Measurements from ENCODE around the gene LYZL1. TPM values are rescaled to one million over a fixed set of nuclear protein-coding genes. Genes with fewer than 3 reads are reported as not detected.

The LYZL1 gene
- total and polyA plus RNA-seq, 2 of the 8 experiments (the other 6 are each of a cell fraction or from before 2014, with no cell fraction given): not detected

GRCh38 chr10:29343607-29344038 is 54.8 kb downstream of the LYZL1 start:
- no peak overlapping the region for H2BK120ac ChIP-seq (replicated peaks; ENCODE audit: low read depth, low read length)
- no peak overlapping the region for H4K91ac ChIP-seq (replicated peaks; ENCODE audit: insufficient read length, low read length)
- no peak overlapping the region for H3K23ac ChIP-seq (ENCODE audit: insufficient read length)
- H3K56ac ChIP-seq (replicated peaks; ENCODE audit: insufficient read length, low read depth, low read length): no peak overlapping the region
- WGBS, 2 experiments (ENCODE audit: extremely low coverage in 1 of 2, insufficient coverage in 1 of 2, insufficient read length in 1 of 2, insufficient replicate concordance in 2 of 2, low coverage in 1 of 2, low lambda C conversion rate in 2 of 2, missing lambda C conversion rate in 1 of 2): 94% methylated on average over 7 of the region's 7 CpGs; no CpG with 5 or more reads in 1 of the 2 experiments
- H2BK15ac ChIP-seq (ENCODE audit: low read length): no peak overlapping the region
- no peak overlapping the region for H2BK12ac ChIP-seq (ENCODE audit: low read depth, low read length)
- no peak overlapping the region; the same call in 1 of the 2 replicates for H4K8ac ChIP-seq (ENCODE audit: extremely low read depth, insufficient read depth, low read length)
- DNase-seq (ENCODE audit: low read depth in 1 of 2, low spot score in 2 of 2) (no peak), FAIRE-seq (no peak)
- H4K5ac ChIP-seq (ENCODE audit: insufficient read length, low read depth, low read length): no peak overlapping the region
- POLR2A ChIA-PET (ENCODE audit: partially characterized antibody): no interaction called here
- no peak overlapping the region for H3K9ac ChIP-seq (replicated peaks in 1 of 4; ENCODE audit: extremely low read depth in 1 of 4, low read depth in 3 of 4, low read length in 3 of 4)
- CTCF ChIA-PET (ENCODE audit: partially characterized antibody): interaction anchor here (1.0 to 1.5 kb wide), 2 partner anchors 27 to 100 kb away, joined by 3 read pairs; no protein-coding TSS in a partner anchor
- H3K79me2 ChIP-seq (ENCODE audit: control insufficient read depth in 1 of 2, insufficient read depth in 2 of 2, low read length in 2 of 2): no peaks in the 10 kb centered on the region
- no peaks in the 10 kb centered on the region for H3K79me1 ChIP-seq (ENCODE audit: low read depth, low read length)
- H3K27ac ChIP-seq (ENCODE audit: low read depth, low read length): no peak overlapping the region
- H2AFZ ChIP-seq (ENCODE audit: low read length): no peak overlapping the region
- H3K4me3 ChIP-seq (ENCODE audit: extremely low read depth in 1 of 4, insufficient read depth in 2 of 4, low read depth in 3 of 4, low read length in 4 of 4): no peak overlapping the region
- no peak overlapping the region for H2BK20ac ChIP-seq (ENCODE audit: low read length)
- no peak overlapping the region for H2BK5ac ChIP-seq (ENCODE audit: low read depth, low read length)
- H4K20me1 ChIP-seq (replicated peaks in 1 of 2; ENCODE audit: control insufficient read depth in 1 of 2, insufficient read depth in 2 of 2, low read length in 2 of 2): no peaks in the 10 kb centered on the region
- no peak overlapping the region for H3K4ac ChIP-seq (replicated peaks; ENCODE audit: insufficient read length, low read depth, low read length)
- H3K27me3 ChIP-seq (replicated peaks in 1 of 4; ENCODE audit: control insufficient read depth in 3 of 4, extremely low read depth in 1 of 4, insufficient read depth in 3 of 4, low read length in 3 of 4): no peaks in the 10 kb centered on the region
- no peak overlapping the region for H3K14ac ChIP-seq (ENCODE audit: insufficient read length)
- H2AK5ac ChIP-seq (ENCODE audit: low read depth, low read length): 0 out of 2 replicates have a peak overlapping the region, but pooled peaks have one; percentile 25
- no peaks in the 10 kb centered on the region for H3K36me3 ChIP-seq (ENCODE audit: control insufficient read depth in 2 of 4, insufficient read depth in 4 of 4, low read length in 3 of 4)
- no peaks in the 10 kb centered on the region for H3K23me2 ChIP-seq (ENCODE audit: low read depth, low read length)
- H3K4me2 ChIP-seq (ENCODE audit: insufficient read depth in 1 of 2, low read depth in 2 of 2, low read length in 2 of 2): no peak overlapping the region
- H3K9me3 ChIP-seq (ENCODE audit: insufficient read depth in 2 of 2, low read depth in 1 of 2, low read length in 1 of 2): peaks cover 9 to 10% of the 10 kb centered on the region in 2 experiments
- no peaks in the 10 kb centered on the region; a peak in 1 of 7 replicates for H3K4me1 ChIP-seq (replicated peaks in 1 of 4; ENCODE audit: control insufficient read depth in 3 of 4, insufficient read depth in 4 of 4, low read length in 3 of 4)
- no peak overlapping the region for H3K18ac ChIP-seq (ENCODE audit: extremely low read depth, low read length)
- no peak for TF ChIP-seq RFX5 (IDR thresholded peaks at IDR 0.05; ENCODE audit: borderline replicate concordance, low read depth, low read length)
- TF ChIP-seq NANOG (IDR thresholded peaks at IDR 0.05; ENCODE audit: insufficient read depth, low read depth, low read length, poor library complexity, severe bottlenecking): no peak
- TF ChIP-seq RXRA (IDR thresholded peaks at IDR 0.05; ENCODE audit: insufficient read depth, low read depth, low read length): no peak
- no peak for TF ChIP-seq NRF1 (IDR thresholded peaks at IDR 0.05; ENCODE audit: low read depth, low read length)
- TF ChIP-seq SIX5 (IDR thresholded peaks at IDR 0.05; ENCODE audit: low read depth, low read length): no peak
- no peak for TF ChIP-seq HDAC2 (IDR thresholded peaks at IDR 0.05; ENCODE audit: borderline replicate concordance in 1 of 2, low read depth in 2 of 2, low read length in 2 of 2)
- TF ChIP-seq TCF12 (IDR thresholded peaks at IDR 0.05; ENCODE audit: low read depth, low read length): no peak

All from H1 (cell line).